Panc1 (cell line): ENCODE data around the gene FNIP2. TPM values are rescaled to one million over a fixed set of nuclear protein-coding genes. Genes with fewer than 3 reads are reported as not detected.

ENCODE experiments used
- ATAC-seq: fragments of 200-7000 bp; cut with Tn5 transposase; 2 replicates; pipeline ENCODE4 v1.9.1; 2020; ENCODE audit warnings: mild to moderate bottlenecking, moderate library complexity
- BruUV-seq: library from RNA; stranded (reverse); fragments of 400-500 nt; replicated peaks from 2 replicates; lab custom pipeline; 2021; lab: Mats Ljungman, UMichigan
- CTCF ChIA-PET: fragments of 300-600 bp; sonication (Branson Sonifier 250); formaldehyde crosslinking; loops from one replicate; lab custom pipeline; 2022; ENCODE audit warnings: antibody characterized with exemption; lab: Charles Lee
- POLR2A ChIA-PET: fragments of 300-600 bp; sonication (Branson Sonifier 250); formaldehyde crosslinking; loops from one replicate; lab custom pipeline; 2022; ENCODE audit warnings: antibody characterized with exemption; lab: Charles Lee
- DNase-seq: peaks from one replicate; pipeline ENCODE4 v3.0.0-alpha.2; 2010; ENCODE audit warnings: low read depth, low spot score
- H3K27ac ChIP-seq: 2 replicates; pipeline ENCODE4 v1.5.1; 2011; ENCODE audit warnings: mild to moderate bottlenecking, low read length, inconsistent platforms
- H3K27me3 ChIP-seq: fragments of 200-500 bp; sonication (Bioruptor generic); 2 replicates; pipeline ENCODE4 v1.6.0; 2014; ENCODE audit warnings: low read length, inconsistent platforms; ENCODE audit not compliant: control insufficient read depth, insufficient read depth
- H3K36me3 ChIP-seq: fragments of 200-500 bp; sonication (Bioruptor generic); 2 replicates; pipeline ENCODE4 v1.5.1; 2014; ENCODE audit warnings: inconsistent platforms, mild to moderate bottlenecking, low read length, moderate library complexity; ENCODE audit not compliant: control insufficient read depth, insufficient read depth
- H3K4me1 ChIP-seq: 2 replicates; pipeline ENCODE4 v1.5.1; 2011; ENCODE audit warnings: inconsistent platforms, mild to moderate bottlenecking, low read length, moderate library complexity; ENCODE audit not compliant: control insufficient read depth, insufficient read depth
- H3K4me3 ChIP-seq, 2 experiments: 2 replicates each; pipeline ENCODE4 v1.5.1; 2011 to 2012; ENCODE audit warnings: low read depth in 2 of 2, low read length in 2 of 2, mild to moderate bottlenecking in 2 of 2, inconsistent platforms in 1 of 2, moderate library complexity in 1 of 2
- H3K9me3 ChIP-seq: fragments of 200-500 bp; sonication (Bioruptor generic); 2 replicates; pipeline ENCODE4 v1.5.1; 2014; ENCODE audit warnings: low read depth, mild to moderate bottlenecking, inconsistent platforms, low read length, moderate library complexity; ENCODE audit not compliant: control insufficient read depth, insufficient read depth
- POLR2AphosphoS5 ChIP-seq: IDR thresholded peaks from 2 replicates; pipeline ENCODE4 v1.6.1; 2012; ENCODE audit warnings: mild to moderate bottlenecking, low read depth, low read length, moderate library complexity
- SIN3A ChIP-seq: IDR thresholded peaks from 2 replicates; pipeline ENCODE4 v1.6.1; 2012; ENCODE audit warnings: low read depth, mild to moderate bottlenecking, low read length, moderate library complexity, borderline replicate concordance; ENCODE audit not compliant: insufficient read depth
- TCF7L2 ChIP-seq: IDR thresholded peaks from 2 replicates; pipeline ENCODE4 v1.6.1; 2011; ENCODE audit warnings: mild to moderate bottlenecking, low read depth, low read length, inconsistent platforms
- in situ Hi-C: cut with HindIII; loops from 2 replicates; pipeline ENCODE4 v1.10.0; 2016; ENCODE audit warnings: low sequenced_read_pairs, low pct_unique_long_range_greater_than_20kb
- intact Hi-C: fragments of 100-400 bp; cut with micrococcal nuclease; formaldehyde crosslinking; loops from one replicate; pipeline ENCODE4 v1.10.0; 2022; ENCODE audit not compliant: unreplicated experiment
- total RNA-seq: library from RNA; stranded (reverse); gene quantifications from one replicate; pipeline ENCODE4 v1.2.1, GENCODE V29; 2021; ENCODE audit not compliant: unreplicated experiment
- TF ChIP-seq, protein P1 (sequence below): fragments of 450-650 bp; IDR thresholded peaks from 2 replicates; pipeline ENCODE4 v1.5.1; 2017; ENCODE audit warnings: mild to moderate bottlenecking
- TF ChIP-seq, protein P2 (sequence below), 2 experiments: IDR thresholded peaks; 2 replicates each; pipeline ENCODE4 v1.6.1; 2011 to 2012; ENCODE audit warnings: low read depth in 2 of 2, control low read depth in 1 of 2, low read length in 1 of 2, mild to moderate bottlenecking in 1 of 2, moderate library complexity in 1 of 2; ENCODE audit not compliant: insufficient read depth in 1 of 2

The FNIP2 gene
- total RNA-seq, 1 experiment from 2014 or later = 17.7 TPM

DNA sequence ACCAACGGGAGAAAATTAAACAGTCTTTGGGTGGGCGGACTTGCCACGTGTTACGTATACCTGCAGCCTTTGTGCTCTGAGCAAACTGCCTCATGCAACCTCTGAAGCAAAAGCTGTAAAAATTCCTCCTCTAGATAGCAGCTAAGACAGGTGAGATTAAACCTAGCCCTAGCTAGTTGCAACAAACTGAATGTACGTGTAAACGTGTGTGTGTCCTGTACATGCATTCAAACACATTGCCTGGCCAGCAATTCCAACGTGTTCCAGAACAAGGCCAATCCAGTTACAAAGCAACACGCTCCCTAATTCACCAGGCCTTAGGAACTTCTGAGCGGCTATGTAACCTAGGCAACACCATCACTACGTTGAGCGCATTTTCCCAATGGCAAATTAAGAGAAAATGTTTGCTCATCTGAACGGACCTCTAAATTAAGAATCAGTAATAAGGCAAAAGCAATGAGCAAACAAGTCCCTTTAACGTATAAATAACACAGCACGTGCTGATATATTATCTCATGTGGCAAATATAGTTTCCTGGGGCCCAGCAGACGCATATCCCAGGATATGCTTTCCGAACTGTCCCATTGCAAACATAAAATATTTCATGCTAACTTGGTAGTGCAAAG, 46.4 kb upstream of the FNIP2 start:
- no peaks in the 10 kb centered on the region; the same call in 1 of the 2 replicates for H3K4me1 ChIP-seq
- H3K4me3 ChIP-seq = peak overlapping the region; percentile 89 to 95
- H3K36me3 ChIP-seq = peaks cover 20% of the 10 kb centered on the region
- in situ Hi-C loops = no loop called here
- H3K27me3 ChIP-seq = no peaks in the 10 kb centered on the region
- peak overlapping the region; percentile 94 for H3K27ac ChIP-seq
- ChIA-PET POLR2A (interaction anchor here (0.8 kb wide), 1 partner anchor 779 kb away, joined by 3 read pairs; no protein-coding TSS in a partner anchor), CTCF (no interaction called here)
- peak; percentile 46; the same call in 1 of the 2 replicates for ATAC-seq
- BruUV-seq = no TSS peak
- H3K9me3 ChIP-seq = no peaks in the 10 kb centered on the region
- TF ChIP-seq, protein P1, sequence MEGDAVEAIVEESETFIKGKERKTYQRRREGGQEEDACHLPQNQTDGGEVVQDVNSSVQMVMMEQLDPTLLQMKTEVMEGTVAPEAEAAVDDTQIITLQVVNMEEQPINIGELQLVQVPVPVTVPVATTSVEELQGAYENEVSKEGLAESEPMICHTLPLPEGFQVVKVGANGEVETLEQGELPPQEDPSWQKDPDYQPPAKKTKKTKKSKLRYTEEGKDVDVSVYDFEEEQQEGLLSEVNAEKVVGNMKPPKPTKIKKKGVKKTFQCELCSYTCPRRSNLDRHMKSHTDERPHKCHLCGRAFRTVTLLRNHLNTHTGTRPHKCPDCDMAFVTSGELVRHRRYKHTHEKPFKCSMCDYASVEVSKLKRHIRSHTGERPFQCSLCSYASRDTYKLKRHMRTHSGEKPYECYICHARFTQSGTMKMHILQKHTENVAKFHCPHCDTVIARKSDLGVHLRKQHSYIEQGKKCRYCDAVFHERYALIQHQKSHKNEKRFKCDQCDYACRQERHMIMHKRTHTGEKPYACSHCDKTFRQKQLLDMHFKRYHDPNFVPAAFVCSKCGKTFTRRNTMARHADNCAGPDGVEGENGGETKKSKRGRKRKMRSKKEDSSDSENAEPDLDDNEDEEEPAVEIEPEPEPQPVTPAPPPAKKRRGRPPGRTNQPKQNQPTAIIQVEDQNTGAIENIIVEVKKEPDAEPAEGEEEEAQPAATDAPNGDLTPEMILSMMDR = no peak
- TF ChIP-seq POLR2AphosphoS5 = no peak
- TF ChIP-seq, protein P2, sequence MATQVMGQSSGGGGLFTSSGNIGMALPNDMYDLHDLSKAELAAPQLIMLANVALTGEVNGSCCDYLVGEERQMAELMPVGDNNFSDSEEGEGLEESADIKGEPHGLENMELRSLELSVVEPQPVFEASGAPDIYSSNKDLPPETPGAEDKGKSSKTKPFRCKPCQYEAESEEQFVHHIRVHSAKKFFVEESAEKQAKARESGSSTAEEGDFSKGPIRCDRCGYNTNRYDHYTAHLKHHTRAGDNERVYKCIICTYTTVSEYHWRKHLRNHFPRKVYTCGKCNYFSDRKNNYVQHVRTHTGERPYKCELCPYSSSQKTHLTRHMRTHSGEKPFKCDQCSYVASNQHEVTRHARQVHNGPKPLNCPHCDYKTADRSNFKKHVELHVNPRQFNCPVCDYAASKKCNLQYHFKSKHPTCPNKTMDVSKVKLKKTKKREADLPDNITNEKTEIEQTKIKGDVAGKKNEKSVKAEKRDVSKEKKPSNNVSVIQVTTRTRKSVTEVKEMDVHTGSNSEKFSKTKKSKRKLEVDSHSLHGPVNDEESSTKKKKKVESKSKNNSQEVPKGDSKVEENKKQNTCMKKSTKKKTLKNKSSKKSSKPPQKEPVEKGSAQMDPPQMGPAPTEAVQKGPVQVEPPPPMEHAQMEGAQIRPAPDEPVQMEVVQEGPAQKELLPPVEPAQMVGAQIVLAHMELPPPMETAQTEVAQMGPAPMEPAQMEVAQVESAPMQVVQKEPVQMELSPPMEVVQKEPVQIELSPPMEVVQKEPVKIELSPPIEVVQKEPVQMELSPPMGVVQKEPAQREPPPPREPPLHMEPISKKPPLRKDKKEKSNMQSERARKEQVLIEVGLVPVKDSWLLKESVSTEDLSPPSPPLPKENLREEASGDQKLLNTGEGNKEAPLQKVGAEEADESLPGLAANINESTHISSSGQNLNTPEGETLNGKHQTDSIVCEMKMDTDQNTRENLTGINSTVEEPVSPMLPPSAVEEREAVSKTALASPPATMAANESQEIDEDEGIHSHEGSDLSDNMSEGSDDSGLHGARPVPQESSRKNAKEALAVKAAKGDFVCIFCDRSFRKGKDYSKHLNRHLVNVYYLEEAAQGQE (IDR thresholded peaks at IDR 0.05; ENCODE audit: insufficient read depth in 1 of 2, low read depth in 2 of 2, low read length in 1 of 2) = no peak
- TF ChIP-seq TCF7L2 = no peak
- no peak for DNase-seq
- intact Hi-C loops = no loop called here

DNA sequence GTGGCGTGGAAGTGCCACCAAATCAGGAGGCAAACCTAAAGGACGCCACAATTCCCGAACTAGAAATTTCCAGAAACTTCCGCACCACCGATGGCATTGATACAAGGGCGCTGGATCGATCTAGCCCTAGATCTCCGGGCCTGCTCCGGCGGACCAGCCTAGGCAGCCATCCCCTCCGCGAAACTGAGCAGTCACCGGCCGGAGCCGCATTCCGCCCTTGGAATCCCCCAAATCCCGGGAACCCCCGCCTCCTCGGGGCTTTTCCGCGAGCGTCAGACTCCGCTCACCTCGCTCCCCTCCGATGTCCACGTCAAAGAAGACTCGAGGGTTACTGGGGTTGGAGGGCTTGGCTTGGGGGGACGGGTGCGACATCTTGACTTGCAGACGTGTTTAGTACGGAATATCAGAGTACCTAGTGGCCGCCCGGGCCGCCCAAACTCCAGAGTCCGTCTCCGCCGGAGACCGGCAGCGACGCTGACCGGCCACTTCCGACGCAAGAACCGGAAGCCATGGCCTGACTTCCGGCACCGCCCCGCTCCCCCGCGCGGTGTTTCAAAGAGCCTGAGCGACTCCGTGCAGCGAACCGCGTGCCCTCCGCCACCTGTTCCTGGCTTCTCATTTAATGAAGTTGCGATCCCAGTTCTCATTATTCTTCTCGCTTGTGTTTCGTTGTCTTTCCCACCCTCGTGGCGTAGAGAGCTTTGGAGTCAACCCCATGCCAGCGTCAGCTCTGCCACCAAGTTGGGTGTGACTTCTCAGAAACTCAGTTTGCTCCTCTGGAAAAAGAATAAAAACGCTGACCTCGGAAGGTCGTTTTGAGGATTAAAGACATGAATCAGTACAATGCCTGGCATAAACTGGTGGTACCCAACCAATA, 45.7 kb upstream of the FNIP2 start, which contains the start of gene PPID:
TSS of gene PPID (minus strand) at position 480 of the 877 bp plus-strand sequence. CDS start at position 372, 108 bp downstream.
- in situ Hi-C loops (no loop called here), intact Hi-C loops (no loop called here)
- Histone ChIP-seq H3K4me1 (no peaks in the 10 kb centered on the region; the same call in 1 of the 2 replicates), H3K9me3 (no peaks in the 10 kb centered on the region), H3K27ac (peak within 1 kb of the TSS; percentile 94), H3K36me3 (peaks cover 20% of the 10 kb centered on the region), H3K4me3 (peak within 1 kb of the TSS; percentile 89 to 95), H3K27me3 (no peaks in the 10 kb centered on the region)
- ATAC-seq = peak; percentile 99
- ChIA-PET CTCF (no interaction called here), POLR2A (no interaction called here)
- BruUV-seq = no TSS peak
- TF ChIP-seq, protein P2 (IDR thresholded peaks at IDR 0.05; ENCODE audit: insufficient read depth in 1 of 2, low read depth in 2 of 2, low read length in 1 of 2) = no peak
- peak; percentile 81 for TF ChIP-seq SIN3A
- TF ChIP-seq, protein P1 = no peak
- peak; percentile 81 for TF ChIP-seq POLR2AphosphoS5
- peak; percentile 99 for TF ChIP-seq TCF7L2
- no peak for DNase-seq
